Measurements from ENCODE around the gene DCHS2.

DCHS2 gene

DNA sequence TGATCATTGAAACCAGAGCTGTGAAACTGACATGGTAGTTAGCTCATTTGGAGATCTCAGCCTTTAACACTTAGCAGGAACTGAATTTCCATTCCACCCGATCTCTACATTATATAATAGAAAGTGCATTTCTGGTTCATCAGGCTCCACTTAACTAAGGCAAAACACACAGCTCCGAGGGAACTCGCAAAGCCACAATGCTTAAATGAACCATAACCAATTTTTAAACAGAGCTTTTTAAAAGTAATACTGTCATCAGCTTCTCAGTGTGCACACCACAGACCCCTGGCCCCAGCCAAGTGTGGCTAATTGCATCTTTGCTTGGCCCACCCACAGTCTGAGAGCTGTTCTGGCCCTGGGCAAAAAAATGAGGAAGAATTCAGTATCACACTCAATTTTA lies 66.1 kb downstream of the DCHS2 start:
- H3K27me3 ChIP-seq (ENCODE audit: insufficient read depth, low read length), result no peaks in the 10 kb centered on the region
- H3F3A ChIP-seq (ENCODE audit: insufficient read depth, low read length), result no peaks in the 10 kb centered on the region
- H2AFZ ChIP-seq (ENCODE audit: low read length), result no peak overlapping the region
- H3K36me3 ChIP-seq (ENCODE audit: insufficient read depth, low read length), result no peaks in the 10 kb centered on the region
- H3K9ac ChIP-seq (ENCODE audit: low read length), result no peak overlapping the region
- TF ChIP-seq EZH2 (IDR thresholded peaks at IDR 0.05; ENCODE audit: borderline replicate concordance, low read length), result no peak
- TF ChIP-seq, protein P1, sequence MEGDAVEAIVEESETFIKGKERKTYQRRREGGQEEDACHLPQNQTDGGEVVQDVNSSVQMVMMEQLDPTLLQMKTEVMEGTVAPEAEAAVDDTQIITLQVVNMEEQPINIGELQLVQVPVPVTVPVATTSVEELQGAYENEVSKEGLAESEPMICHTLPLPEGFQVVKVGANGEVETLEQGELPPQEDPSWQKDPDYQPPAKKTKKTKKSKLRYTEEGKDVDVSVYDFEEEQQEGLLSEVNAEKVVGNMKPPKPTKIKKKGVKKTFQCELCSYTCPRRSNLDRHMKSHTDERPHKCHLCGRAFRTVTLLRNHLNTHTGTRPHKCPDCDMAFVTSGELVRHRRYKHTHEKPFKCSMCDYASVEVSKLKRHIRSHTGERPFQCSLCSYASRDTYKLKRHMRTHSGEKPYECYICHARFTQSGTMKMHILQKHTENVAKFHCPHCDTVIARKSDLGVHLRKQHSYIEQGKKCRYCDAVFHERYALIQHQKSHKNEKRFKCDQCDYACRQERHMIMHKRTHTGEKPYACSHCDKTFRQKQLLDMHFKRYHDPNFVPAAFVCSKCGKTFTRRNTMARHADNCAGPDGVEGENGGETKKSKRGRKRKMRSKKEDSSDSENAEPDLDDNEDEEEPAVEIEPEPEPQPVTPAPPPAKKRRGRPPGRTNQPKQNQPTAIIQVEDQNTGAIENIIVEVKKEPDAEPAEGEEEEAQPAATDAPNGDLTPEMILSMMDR (IDR thresholded peaks at IDR 0.05; ENCODE audit: low read length), result no peak
- no peak overlapping the region for H3K4me3 ChIP-seq (ENCODE audit: low read depth, low read length, poor library complexity, severe bottlenecking)
- H3K27ac ChIP-seq (ENCODE audit: low read depth, low read length, poor library complexity, severe bottlenecking), result no peak overlapping the region
- H3K79me2 ChIP-seq (ENCODE audit: insufficient read depth, low read length), result no peaks in the 10 kb centered on the region
- H3K9me2 ChIP-seq (ENCODE audit: low read depth, low read length), result no peaks in the 10 kb centered on the region
- H4K20me1 ChIP-seq (ENCODE audit: insufficient read depth, low read length), result no peaks in the 10 kb centered on the region
- no peaks in the 10 kb centered on the region for H3K9me3 ChIP-seq (ENCODE audit: low read length)
- H3K4me1 ChIP-seq (ENCODE audit: insufficient read depth, low read length, severe bottlenecking), result no peaks in the 10 kb centered on the region
- no peak overlapping the region for H3K4me2 ChIP-seq (ENCODE audit: low read length)

DNA sequence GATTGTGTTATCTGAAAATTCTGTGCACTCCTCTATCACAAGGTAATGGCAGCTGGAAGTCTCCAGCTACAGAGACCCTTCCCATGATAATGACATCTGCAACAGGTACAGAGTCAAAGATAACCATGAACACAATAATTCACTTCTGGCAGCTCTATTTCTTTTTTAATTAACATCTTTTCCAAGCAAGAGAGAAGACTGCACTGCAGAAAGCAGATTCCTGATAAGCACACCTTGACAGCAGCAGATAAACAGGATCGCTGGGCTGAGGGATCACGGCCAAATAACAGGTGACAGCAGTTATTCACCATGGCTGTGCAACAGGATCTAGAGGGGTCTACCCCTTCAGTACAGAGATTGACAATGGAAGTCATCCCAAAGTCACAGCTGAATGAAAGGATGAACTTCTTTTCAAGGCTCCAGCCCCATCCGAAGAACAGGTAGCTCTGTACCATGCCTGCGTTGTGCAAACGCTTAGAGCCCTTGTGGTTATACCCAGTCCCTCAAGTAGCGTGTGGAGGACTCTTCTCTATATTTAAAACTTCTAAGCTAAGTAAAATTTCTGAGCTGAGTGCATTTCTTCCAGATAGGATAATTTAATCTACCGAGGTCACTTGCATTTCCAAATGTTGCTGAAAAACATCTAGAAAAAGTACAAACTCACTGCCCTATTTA lies 66.7 kb downstream of the DCHS2 start:
- no peak overlapping the region for H3K4me3 ChIP-seq (ENCODE audit: low read depth, low read length, poor library complexity, severe bottlenecking)
- H3K27me3 ChIP-seq (ENCODE audit: insufficient read depth, low read length), result no peaks in the 10 kb centered on the region
- TF ChIP-seq, protein P1 (IDR thresholded peaks at IDR 0.05; ENCODE audit: low read length), result no peak
- TF ChIP-seq EZH2 (IDR thresholded peaks at IDR 0.05; ENCODE audit: borderline replicate concordance, low read length), result no peak
- H2AFZ ChIP-seq (ENCODE audit: low read length), result no peak overlapping the region
- no peaks in the 10 kb centered on the region for H3F3A ChIP-seq (ENCODE audit: insufficient read depth, low read length)
- H3K27ac ChIP-seq (ENCODE audit: low read depth, low read length, poor library complexity, severe bottlenecking), result no peak overlapping the region
- no peaks in the 10 kb centered on the region for H3K9me2 ChIP-seq (ENCODE audit: low read depth, low read length)
- H3K36me3 ChIP-seq (ENCODE audit: insufficient read depth, low read length), result no peaks in the 10 kb centered on the region
- H4K20me1 ChIP-seq (ENCODE audit: insufficient read depth, low read length), result no peaks in the 10 kb centered on the region
- H3K4me2 ChIP-seq (ENCODE audit: low read length), result no peak overlapping the region
- H3K9ac ChIP-seq (ENCODE audit: low read length), result no peak overlapping the region
- no peaks in the 10 kb centered on the region for H3K4me1 ChIP-seq (ENCODE audit: insufficient read depth, low read length, severe bottlenecking)
- H3K9me3 ChIP-seq (ENCODE audit: low read length), result no peaks in the 10 kb centered on the region
- no peaks in the 10 kb centered on the region for H3K79me2 ChIP-seq (ENCODE audit: insufficient read depth, low read length)

DNA sequence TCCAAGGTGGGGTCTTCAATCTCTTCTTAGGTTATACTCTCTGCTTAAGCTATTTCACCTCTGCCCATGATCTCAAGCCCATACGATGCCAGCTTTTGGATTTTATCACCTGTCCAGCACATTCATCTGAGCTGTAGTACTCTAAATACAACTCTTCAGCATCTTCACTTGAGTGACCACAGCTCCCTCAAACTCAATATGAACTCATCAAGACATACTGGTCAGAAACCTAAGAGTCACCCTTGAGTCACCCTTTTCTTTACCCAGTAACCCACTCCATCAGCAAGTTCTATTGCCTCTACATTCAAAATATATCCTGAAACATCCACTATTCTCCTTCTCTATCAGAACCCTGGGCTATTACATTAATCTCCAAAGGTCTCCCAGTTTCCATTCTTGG lies 69.4 kb downstream of the DCHS2 start:
- TF ChIP-seq EZH2 (IDR thresholded peaks at IDR 0.05; ENCODE audit: borderline replicate concordance, low read length), result no peak
- TF ChIP-seq, protein P1 (IDR thresholded peaks at IDR 0.05; ENCODE audit: low read length), result no peak
- Histone ChIP-seq H3K4me3 (ENCODE audit: low read depth, low read length, poor library complexity, severe bottlenecking) (no peak overlapping the region), H3K27me3 (ENCODE audit: insufficient read depth, low read length) (no peaks in the 10 kb centered on the region), H3F3A (ENCODE audit: insufficient read depth, low read length) (no peaks in the 10 kb centered on the region), H3K79me2 (ENCODE audit: insufficient read depth, low read length) (no peaks in the 10 kb centered on the region), H3K36me3 (ENCODE audit: insufficient read depth, low read length) (no peaks in the 10 kb centered on the region), H4K20me1 (ENCODE audit: insufficient read depth, low read length) (no peaks in the 10 kb centered on the region), H3K9ac (ENCODE audit: low read length) (no peak overlapping the region), H2AFZ (ENCODE audit: low read length) (no peak overlapping the region), H3K4me1 (ENCODE audit: insufficient read depth, low read length, severe bottlenecking) (no peaks in the 10 kb centered on the region), H3K4me2 (ENCODE audit: low read length) (no peak overlapping the region), H3K9me2 (ENCODE audit: low read depth, low read length) (no peaks in the 10 kb centered on the region), H3K9me3 (ENCODE audit: low read length) (no peaks in the 10 kb centered on the region), H3K27ac (ENCODE audit: low read depth, low read length, poor library complexity, severe bottlenecking) (no peak overlapping the region)
